A549 (cell line): ENCODE measurements around the gene RNF26.

ENCODE experiments used
- BHLHE40 ChIP-seq: IDR thresholded peaks from 2 replicates; pipeline ENCODE4 v1.6.1; 2012; ENCODE audit warnings: low read depth, low read length, inconsistent platforms
- EHMT2 ChIP-seq: fragments of 200-600 bp; sonication (generic); IDR thresholded peaks from 2 replicates; pipeline ENCODE4 v1.6.1; 2016; ENCODE audit warnings: antibody characterized with exemption, low read depth, mild to moderate bottlenecking, moderate library complexity
- JUNB ChIP-seq: fragments of >200 bp; sonication (Bioruptor Twin); formaldehyde crosslinking; IDR thresholded peaks from 2 replicates; pipeline ENCODE4 v1.6.1; 2016
- POLR2A ChIP-seq: IDR thresholded peaks from 2 replicates; pipeline ENCODE4 v1.6.1; 2012; ENCODE audit warnings: mild to moderate bottlenecking, low read length
- RAD21 ChIP-seq, 2 experiments: fragments of >200 bp in 1 of 2; sonication (Bioruptor Twin) in 1 of 2; formaldehyde crosslinking in 1 of 2; IDR thresholded peaks in 1 of 2; conservative IDR thresholded peaks in 1 of 2; 2 replicates in 1 of 2; 3 replicates in 1 of 2; pipeline ENCODE4 v1.6.1; 2012 to 2018; ENCODE audit warnings: inconsistent platforms in 1 of 2
- RCOR1 ChIP-seq: fragments of 150-350 bp; IDR thresholded peaks from 2 replicates; pipeline ENCODE4 v1.6.1; 2014; ENCODE audit warnings: antibody characterized with exemption, low read length, low read depth
- REST ChIP-seq: fragments of 200-600 bp; sonication (generic); IDR thresholded peaks from 2 replicates; pipeline ENCODE4 v1.6.1; 2016; ENCODE audit warnings: antibody characterized with exemption, mild to moderate bottlenecking, moderate library complexity
- RNF2 ChIP-seq: fragments of 200-600 bp; sonication (generic); IDR thresholded peaks from 2 replicates; pipeline ENCODE4 v1.6.1; 2016; ENCODE audit warnings: low read depth, mild to moderate bottlenecking, antibody characterized with exemption, moderate library complexity, borderline replicate concordance
- SMC3 ChIP-seq: fragments of >200 bp; sonication (Bioruptor Twin); formaldehyde crosslinking; IDR thresholded peaks from 3 replicates; pipeline ENCODE4 v1.6.1; 2018; ENCODE audit warnings: inconsistent platforms
- TF ChIP-seq, protein P1 (sequence below): fragments of >200 bp; sonication (Bioruptor Twin); formaldehyde crosslinking; IDR thresholded peaks from 3 replicates; pipeline ENCODE4 v1.5.1; 2016
- TF ChIP-seq, protein P2 (sequence below): fragments of 450-650 bp; IDR thresholded peaks from 2 replicates; pipeline ENCODE4 v1.6.1; 2014; ENCODE audit warnings: antibody characterized with exemption

GRCh38 chr11:119316016-119316728 is 18.2 kb upstream of the RNF26 start:
- TF ChIP-seq, protein P1, sequence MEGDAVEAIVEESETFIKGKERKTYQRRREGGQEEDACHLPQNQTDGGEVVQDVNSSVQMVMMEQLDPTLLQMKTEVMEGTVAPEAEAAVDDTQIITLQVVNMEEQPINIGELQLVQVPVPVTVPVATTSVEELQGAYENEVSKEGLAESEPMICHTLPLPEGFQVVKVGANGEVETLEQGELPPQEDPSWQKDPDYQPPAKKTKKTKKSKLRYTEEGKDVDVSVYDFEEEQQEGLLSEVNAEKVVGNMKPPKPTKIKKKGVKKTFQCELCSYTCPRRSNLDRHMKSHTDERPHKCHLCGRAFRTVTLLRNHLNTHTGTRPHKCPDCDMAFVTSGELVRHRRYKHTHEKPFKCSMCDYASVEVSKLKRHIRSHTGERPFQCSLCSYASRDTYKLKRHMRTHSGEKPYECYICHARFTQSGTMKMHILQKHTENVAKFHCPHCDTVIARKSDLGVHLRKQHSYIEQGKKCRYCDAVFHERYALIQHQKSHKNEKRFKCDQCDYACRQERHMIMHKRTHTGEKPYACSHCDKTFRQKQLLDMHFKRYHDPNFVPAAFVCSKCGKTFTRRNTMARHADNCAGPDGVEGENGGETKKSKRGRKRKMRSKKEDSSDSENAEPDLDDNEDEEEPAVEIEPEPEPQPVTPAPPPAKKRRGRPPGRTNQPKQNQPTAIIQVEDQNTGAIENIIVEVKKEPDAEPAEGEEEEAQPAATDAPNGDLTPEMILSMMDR = no peak
- TF ChIP-seq SMC3 = no peak
- TF ChIP-seq RAD21 (conservative IDR thresholded peaks at IDR 0.05 in 1 of 2, IDR thresholded peaks at IDR 0.05 in 1 of 2) = no peak
- no peak for TF ChIP-seq EHMT2
- TF ChIP-seq, protein P2, sequence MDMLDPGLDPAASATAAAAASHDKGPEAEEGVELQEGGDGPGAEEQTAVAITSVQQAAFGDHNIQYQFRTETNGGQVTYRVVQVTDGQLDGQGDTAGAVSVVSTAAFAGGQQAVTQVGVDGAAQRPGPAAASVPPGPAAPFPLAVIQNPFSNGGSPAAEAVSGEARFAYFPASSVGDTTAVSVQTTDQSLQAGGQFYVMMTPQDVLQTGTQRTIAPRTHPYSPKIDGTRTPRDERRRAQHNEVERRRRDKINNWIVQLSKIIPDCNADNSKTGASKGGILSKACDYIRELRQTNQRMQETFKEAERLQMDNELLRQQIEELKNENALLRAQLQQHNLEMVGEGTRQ = no peak
- TF ChIP-seq POLR2A = no peak
- no peak for TF ChIP-seq BHLHE40
- TF ChIP-seq JUNB = no peak
- TF ChIP-seq RNF2 = no peak
- TF ChIP-seq RCOR1 = no peak
- TF ChIP-seq REST = no peak
